Glutamatergic neuron (in vitro differentiated cells): ENCODE results near the gene NDUFB7. TPM values are rescaled to one million over a fixed set of nuclear protein-coding genes. Genes with fewer than 3 reads are reported as not detected.
A peak's percentile ranks its signal among the peaks of the same experiment; 100 is the strongest.
"Not testable (repeated sequence)": the region's sequence is repeated elsewhere in the genome, so short reads cannot be mapped to it uniquely, and the experiment has no call there.

Source experiments
- DNase-seq: peaks from one replicate; pipeline ENCODE4 v3.0.0; 2022
- H3K27ac Mint-ChIP-seq: one replicate; pipeline ENCODE4 v1.8.0; 2020; ENCODE audit warnings: mild to moderate bottlenecking, mixed read lengths, inconsistent platforms; ENCODE audit not compliant: unreplicated experiment
- H3K27me3 Mint-ChIP-seq: one replicate; pipeline ENCODE4 v1.8.0; 2020; ENCODE audit warnings: mild to moderate bottlenecking, moderate library complexity, mixed read lengths, inconsistent platforms; ENCODE audit not compliant: unreplicated experiment
- H3K36me3 Mint-ChIP-seq: one replicate; pipeline ENCODE4 v1.8.0; 2020; ENCODE audit warnings: mild to moderate bottlenecking, mixed read lengths, inconsistent platforms; ENCODE audit not compliant: unreplicated experiment
- H3K4me1 Mint-ChIP-seq: one replicate; pipeline ENCODE4 v1.8.0; 2020; ENCODE audit warnings: mild to moderate bottlenecking, low read depth, mixed read lengths, inconsistent platforms; ENCODE audit not compliant: unreplicated experiment
- H3K4me3 Mint-ChIP-seq: one replicate; pipeline ENCODE4 v1.8.0; 2020; ENCODE audit warnings: mild to moderate bottlenecking, mixed read lengths, inconsistent platforms; ENCODE audit not compliant: unreplicated experiment
- H3K9me3 Mint-ChIP-seq: one replicate; pipeline ENCODE4 v1.8.0; 2020; ENCODE audit warnings: mild to moderate bottlenecking, moderate library complexity, mixed read lengths, inconsistent platforms; ENCODE audit not compliant: unreplicated experiment
- long read RNA-seq: library from polyadenylated mRNA; unstranded; transcript quantifications from one replicate; pipeline ENCODE4 v2.0.0, GENCODE V29; 2020; ENCODE audit not compliant: unreplicated experiment
- total RNA-seq: library from RNA; stranded (reverse); fragmentation: NEBNext Ultra II Directional; extraction: Animal tissue kit (Norgen Biotek cat#: 25700); gene quantifications from one replicate; pipeline ENCODE4 v1.2.1, GENCODE V29; 2021; ENCODE audit not compliant: unreplicated experiment
- TF ChIP-seq, protein P1 (sequence below): fragments of 200-600 bp; sonication (generic); IDR thresholded peaks from one replicate; pipeline ENCODE4 v1.5.0; 2021; ENCODE audit not compliant: partially characterized antibody, unreplicated experiment

The NDUFB7 gene
- total RNA-seq: 145 TPM
- long read RNA-seq, transcript NDUFB7-201 (3 exons, 531 nt): major isoform, 181 of 183 reads
- long read RNA-seq, partial matches to known transcripts: 1 of 183 reads
- long read RNA-seq, other reads (novel, unspliced or antisense): 0 of 183 reads

DNA sequence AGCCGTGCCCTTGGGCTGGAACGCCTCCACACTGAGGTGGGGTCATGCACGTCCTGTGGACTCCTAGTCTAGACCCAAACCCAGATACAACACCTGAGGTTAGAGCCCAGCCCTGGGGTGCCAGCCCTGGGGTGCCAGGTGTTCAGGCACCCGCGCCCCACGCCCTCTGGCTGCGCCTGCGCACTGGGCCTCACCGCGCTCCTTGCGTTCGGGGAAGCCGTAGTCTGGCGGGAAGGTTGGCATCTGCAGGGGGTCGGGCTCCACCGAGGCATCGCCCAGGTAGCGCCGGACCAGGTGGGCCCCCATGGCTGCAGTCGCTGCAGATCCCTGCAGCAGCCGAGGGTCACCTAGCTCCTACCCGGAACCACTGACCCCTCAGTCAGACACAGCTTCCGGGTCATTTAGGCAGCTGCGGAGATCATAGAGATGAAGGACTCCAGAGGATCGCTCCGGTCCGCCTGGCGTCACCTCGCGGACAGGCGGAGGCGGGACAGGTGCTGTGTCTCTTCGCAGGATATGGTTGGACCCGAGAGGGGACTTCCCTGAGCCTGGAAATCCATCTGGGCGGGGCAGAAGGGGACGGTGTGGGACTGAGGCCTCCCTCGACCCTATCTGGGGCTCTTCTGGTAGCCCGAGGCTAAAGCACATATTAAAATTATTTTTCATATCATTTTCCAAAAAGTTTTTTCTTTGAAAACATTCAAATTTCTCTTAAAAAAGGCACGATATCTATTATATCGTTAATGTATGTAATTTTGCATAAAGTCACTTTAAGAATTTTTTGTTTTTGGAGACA lies at the start of gene NDUFB7:
TSS of gene NDUFB7 (minus strand) at position 372 of the 796 bp plus-strand sequence. CDS start at position 306, 66 bp downstream.
- peaks cover 11% of the 10 kb centered on the region for H3K4me1 Mint-ChIP-seq
- TF ChIP-seq, protein P1, sequence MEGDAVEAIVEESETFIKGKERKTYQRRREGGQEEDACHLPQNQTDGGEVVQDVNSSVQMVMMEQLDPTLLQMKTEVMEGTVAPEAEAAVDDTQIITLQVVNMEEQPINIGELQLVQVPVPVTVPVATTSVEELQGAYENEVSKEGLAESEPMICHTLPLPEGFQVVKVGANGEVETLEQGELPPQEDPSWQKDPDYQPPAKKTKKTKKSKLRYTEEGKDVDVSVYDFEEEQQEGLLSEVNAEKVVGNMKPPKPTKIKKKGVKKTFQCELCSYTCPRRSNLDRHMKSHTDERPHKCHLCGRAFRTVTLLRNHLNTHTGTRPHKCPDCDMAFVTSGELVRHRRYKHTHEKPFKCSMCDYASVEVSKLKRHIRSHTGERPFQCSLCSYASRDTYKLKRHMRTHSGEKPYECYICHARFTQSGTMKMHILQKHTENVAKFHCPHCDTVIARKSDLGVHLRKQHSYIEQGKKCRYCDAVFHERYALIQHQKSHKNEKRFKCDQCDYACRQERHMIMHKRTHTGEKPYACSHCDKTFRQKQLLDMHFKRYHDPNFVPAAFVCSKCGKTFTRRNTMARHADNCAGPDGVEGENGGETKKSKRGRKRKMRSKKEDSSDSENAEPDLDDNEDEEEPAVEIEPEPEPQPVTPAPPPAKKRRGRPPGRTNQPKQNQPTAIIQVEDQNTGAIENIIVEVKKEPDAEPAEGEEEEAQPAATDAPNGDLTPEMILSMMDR: no peak

DNA sequence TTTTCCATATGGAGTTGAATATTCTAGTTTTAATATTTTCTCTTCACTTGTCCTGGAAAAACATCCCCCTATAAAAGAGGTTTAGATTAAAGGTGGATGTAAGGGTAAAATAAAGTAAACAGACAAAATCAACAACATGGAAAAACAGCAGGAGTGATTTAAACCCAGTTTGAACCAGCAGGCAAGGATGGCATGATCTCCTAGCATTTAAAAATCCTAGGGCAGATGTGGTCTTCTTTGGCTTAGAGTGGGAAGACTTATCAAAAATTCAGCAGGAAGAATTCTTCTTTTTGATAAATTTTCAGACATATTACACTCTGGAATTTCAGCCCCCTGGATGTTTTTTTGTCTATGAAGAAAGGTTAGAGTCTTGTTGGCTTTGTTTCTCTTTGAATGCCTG lies 47.5 kb upstream of the NDUFB7 start:
- Mint-ChIP-seq H3K27ac (no peak overlapping the region), H3K27me3 (no peaks in the 10 kb centered on the region), H3K4me1 (no peaks in the 10 kb centered on the region), H3K9me3 (peaks cover 2% of the 10 kb centered on the region), H3K36me3 (peaks cover 7% of the 10 kb centered on the region), H3K4me3 (no peak overlapping the region)
- DNase-seq: no peak
- TF ChIP-seq, protein P1: no peak

More for the DNA sequence above, at the start of gene NDUFB7:
- no peaks in the 10 kb centered on the region for H3K9me3 Mint-ChIP-seq
- peak; percentile 88 for DNase-seq
- H3K27ac Mint-ChIP-seq: peak within 1 kb of the TSS; percentile 87
- H3K4me3 Mint-ChIP-seq: peak within 1 kb of the TSS; percentile 94
- peaks cover 8% of the 10 kb centered on the region for H3K27me3 Mint-ChIP-seq
- no peaks in the 10 kb centered on the region for H3K36me3 Mint-ChIP-seq

DNA sequence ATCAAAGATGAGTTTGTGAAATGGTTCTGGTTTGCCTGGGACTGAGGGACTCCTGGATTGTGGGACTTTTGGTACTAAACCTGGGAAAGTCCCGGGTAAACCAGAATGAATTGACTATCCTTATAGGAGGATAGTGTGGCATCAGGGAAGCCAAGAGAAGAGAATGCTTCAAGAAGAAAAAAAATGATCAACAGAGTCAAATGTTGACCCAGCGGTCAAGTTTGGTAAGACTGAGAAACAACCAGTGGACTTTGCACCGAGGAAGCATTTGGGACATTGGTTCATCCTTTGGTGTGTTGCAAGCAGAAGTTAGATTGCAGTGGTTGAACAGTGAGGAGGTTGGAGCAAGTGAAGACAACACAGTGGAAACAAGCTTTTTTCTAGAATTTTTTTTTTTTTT lies 44.5 kb upstream of the NDUFB7 start:
- Mint-ChIP-seq H3K27ac (no peak overlapping the region), H3K4me3 (no peak overlapping the region), H3K27me3 (no peaks in the 10 kb centered on the region), H3K4me1 (no peaks in the 10 kb centered on the region), H3K9me3 (peaks cover 2% of the 10 kb centered on the region), H3K36me3 (peaks cover 7% of the 10 kb centered on the region)
- DNase-seq: no peak
- TF ChIP-seq, protein P1: no peak

DNA sequence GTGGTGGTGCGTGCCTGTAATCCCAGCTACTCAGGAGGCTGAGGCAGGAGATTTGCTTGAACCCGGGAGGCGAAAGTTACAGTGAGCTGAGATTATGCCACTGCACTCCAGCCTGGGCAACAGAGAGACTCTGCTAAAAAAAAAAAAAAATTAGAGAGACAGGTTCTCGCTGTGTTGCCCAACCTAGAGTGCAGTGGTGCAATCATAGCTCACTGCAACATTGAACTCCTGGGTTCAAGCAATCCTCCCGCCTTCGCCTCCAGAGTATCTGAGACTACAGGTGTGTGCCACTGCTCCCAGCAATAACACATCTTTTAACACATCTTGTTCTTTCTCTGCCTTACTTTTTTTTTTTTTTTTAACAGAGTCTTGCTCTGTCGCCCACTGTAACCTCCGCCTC lies 43.8 kb upstream of the NDUFB7 start:
- Mint-ChIP-seq H3K4me1 (no peaks in the 10 kb centered on the region), H3K36me3 (peaks cover 7% of the 10 kb centered on the region), H3K27me3 (no peaks in the 10 kb centered on the region), H3K27ac (no peak overlapping the region), H3K9me3 (peaks cover 2% of the 10 kb centered on the region), H3K4me3 (no peak overlapping the region)
- no peak for DNase-seq
- TF ChIP-seq, protein P1: no peak

DNA sequence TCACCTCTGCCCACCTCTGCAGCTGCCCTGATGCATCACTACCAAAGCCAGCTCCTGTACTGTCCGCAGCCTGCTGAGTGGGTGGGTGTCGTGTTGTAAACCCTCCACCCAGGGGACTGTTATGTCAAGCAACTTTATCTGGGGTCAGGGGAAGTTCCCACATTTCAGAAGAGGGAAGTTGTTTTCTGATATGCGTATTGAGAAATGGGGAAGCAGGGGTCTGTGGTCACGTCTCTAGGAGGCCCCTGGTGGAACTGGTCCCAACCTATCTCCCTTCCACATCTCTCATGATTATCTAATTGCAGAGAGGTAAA lies 42.2 kb upstream of the NDUFB7 start:
- TF ChIP-seq, protein P1: no peak
- no peak for DNase-seq
- Mint-ChIP-seq H3K27ac (no peak overlapping the region), H3K27me3 (no peaks in the 10 kb centered on the region), H3K36me3 (peaks cover 7% of the 10 kb centered on the region), H3K4me1 (no peaks in the 10 kb centered on the region), H3K4me3 (no peak overlapping the region), H3K9me3 (peaks cover 2% of the 10 kb centered on the region)

DNA sequence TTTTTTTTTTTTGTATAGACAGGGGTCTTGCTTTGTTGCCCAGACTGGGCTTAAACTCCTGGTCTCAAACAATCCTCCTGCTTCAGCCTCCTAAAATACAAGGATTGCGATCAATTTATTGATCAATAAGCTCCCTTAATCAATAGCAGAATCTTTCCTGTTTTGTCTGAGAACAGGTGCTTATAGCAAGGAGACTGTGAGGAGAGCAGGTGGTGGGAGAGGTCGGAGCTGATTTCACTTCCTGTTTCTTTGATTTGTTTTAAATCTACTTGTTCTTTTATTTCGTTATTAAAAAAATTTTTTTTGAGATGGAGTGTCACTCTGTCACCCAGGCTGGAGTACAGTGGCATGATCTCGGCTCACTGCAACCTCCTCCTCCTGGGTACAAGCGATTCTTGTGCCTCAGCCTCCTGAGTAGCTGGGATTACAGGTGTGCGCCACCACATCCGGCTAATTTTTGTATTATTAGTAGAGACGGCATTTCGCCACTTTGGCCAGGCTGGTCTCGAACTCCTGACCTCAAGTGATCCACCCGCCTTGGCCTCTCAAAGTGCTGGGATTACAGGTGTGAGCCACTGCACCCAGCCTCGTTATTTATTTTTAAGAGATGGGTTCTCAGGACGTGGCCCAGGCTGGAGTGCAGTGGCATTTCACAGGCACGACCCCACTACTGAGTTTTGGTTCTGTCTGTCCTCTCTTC lies 41.7 kb upstream of the NDUFB7 start:
- H3K27ac Mint-ChIP-seq, H3K4me3 Mint-ChIP-seq, H3K27me3 Mint-ChIP-seq, DNase-seq, H3K36me3 Mint-ChIP-seq, H3K4me1 Mint-ChIP-seq, H3K9me3 Mint-ChIP-seq: not testable (repeated sequence)
